CD4-positive, alpha-beta T cell treated with Interleukin-12 subunit alpha and Interleukin-12 subunit beta, for 1 hour (primary cell): ENCODE data around the gene BAK1.

Experiments
- DNase-seq: peaks from one replicate; pipeline ENCODE4 v3.0.0-alpha.2; 2020

The BAK1 gene

DNA sequence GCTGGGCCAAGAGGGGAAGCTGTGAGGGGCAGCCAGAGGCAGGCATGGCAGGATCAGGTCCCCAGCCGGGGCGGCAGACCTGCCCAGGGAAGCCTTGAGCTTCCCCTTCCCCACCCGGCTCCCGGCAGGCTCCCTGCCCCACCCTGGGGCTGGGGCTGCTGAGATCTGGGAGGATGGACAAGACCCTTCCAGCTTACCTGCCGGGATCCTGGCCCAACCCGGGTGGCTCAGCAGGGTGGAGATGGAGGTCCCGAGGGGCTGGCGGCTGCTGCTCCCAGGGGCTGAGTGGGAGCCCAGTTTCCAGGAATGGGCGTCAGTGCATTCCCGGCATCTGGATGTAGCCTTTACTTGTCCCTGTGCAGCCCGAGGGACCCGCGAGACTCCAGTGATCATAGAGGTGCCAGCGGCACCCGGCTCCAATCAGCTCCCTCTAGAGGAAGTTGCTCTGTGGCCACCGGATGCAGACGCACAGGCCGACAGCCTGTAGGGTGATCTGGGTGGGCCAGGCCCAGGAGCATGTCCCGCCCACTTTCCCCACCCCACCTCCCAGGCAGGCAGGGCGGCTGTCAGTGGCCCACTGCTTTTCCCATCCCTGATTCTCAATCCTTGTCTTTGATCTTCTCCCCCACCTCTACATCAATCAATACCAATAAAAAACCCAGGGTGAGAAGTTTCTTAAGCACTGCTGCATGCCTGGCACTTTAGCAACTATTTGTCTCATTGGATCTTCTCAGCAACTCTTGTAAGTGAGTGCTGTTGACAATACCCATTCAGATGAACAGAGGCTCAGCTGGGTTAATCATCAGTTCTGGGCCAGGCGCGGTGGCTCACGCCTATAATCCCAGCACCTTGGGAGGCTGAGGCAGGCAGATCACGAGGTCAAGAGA is at the start of gene BAK1:
Gene BAK1, minus strand, starts transcription at position 449 of the 887 bp plus-strand sequence. CDS start 2,672 bp downstream, outside the sequence.
- peak; percentile 86 for DNase-seq

DNA sequence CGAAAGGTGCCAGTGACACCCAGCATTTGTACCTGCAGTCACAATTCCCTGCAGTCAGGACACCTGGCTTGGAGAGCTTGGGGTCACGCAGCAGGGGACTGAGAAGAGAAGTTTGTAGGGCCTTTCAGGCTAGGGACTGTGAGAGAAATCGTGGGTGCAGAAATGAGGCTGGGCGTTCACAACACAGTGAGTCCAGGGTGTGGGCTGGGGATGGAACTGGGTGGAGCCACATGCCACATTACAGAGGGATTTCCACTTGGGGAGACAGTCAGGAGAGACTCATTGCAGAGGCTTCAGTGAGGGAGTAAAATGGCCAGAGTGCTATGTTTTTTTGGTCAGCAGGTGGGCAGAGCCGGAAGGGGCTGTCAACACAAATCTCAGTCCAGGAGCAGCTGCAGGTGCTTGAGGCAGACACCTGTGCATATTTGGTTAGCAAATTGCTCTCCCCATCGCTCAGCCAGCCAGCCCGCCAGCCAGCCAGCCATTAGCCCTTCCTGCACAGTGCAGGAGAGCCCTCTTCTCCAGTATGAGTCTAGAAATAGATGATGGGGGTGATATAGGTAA is 48.4 kb upstream of the BAK1 start:
- DNase-seq, result no peak

- DNase-seq, result no peak
Measured at GRCh38 chr6:33627876-33628275, 47.8 kb upstream of the BAK1 start.

GRCh38 chr6:33624856-33625255 is 44.8 kb upstream of the BAK1 start:
- no peak for DNase-seq

- DNase-seq, result no peak
Measured at GRCh38 chr6:33623895-33624381, 43.9 kb upstream of the BAK1 start.

DNA sequence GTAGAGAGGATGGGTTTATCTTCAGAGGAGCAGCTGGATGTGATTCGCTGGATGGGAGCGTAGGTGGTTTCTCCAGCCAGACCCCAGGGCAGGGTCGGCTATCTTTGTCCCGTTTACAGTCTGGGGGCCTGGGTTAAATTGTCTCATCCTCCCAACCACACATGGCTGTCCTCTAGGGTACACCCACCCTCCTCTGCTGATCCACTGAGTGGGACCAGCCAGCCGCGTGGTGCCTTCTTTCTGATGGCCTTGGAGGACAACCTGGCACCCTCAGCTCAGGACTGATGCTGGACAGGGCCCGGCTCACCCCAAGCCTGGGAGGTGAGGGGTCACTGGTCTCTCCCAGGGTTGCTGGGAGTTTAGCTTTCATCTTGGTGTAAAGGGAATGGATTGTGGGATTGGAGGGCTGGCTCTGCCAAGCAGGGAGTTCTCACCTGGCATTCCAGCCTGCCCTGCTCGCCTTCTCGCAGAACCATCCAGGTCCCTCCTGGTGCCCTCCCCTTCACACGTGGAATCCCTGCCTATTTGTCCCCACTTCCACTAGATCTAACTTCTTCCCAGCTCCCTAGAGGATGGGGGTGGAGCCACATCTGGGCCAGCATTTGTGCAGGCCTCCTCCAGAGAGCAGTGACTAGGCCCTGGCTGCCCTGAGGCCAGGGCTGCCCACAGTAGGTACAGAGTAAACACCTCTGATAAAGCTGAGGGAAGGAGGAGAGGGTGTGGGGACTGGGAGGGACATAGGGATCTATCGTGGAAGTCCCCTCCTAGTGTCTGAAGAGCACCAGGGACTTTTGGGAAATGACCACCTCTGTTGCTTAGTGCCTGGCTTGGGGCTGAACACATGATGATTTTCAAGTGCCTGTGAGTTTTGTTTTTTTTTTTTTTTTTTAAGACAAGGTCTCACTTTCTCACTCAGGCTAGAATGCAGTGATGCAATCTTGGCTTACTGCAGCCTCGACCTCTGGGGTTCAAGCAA is 42.7 kb upstream of the BAK1 start:
- DNase-seq, result no peak

DNA sequence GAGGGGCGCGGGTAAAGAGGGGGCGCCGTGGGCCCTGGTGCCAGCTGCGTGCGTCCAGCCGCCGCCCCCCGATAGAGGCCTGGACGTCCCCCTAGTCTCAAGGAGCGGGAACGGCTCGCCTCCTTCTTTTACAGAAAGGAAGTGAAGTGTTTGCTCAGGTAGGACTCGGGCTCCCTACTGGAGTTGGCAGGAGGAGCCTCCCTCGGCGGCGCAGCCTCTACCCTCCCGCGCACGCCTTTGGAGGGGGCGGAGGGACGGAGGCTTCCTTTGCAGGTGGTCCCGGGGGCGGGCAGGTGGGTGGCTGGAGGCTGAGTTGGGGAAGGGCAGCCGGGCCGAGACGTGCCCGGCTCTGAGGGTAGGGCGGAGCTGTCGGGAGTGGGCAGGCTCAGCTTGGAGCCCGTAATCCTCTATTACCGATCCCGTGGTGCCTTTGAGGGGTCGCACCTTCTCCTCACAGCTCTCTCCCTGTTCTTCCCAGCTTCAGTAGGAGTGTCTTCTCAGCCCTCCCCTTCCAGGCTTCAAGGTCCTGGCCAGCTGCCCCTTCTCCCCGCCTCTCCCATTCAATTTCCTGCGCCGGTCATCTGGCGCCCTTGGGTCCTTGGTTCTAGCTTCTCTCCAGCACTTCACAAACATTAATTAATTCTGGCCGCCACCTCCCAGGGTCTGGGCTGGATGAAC is 41.8 kb upstream of the BAK1 start:
- DNase-seq, result peak; percentile 33

DNA sequence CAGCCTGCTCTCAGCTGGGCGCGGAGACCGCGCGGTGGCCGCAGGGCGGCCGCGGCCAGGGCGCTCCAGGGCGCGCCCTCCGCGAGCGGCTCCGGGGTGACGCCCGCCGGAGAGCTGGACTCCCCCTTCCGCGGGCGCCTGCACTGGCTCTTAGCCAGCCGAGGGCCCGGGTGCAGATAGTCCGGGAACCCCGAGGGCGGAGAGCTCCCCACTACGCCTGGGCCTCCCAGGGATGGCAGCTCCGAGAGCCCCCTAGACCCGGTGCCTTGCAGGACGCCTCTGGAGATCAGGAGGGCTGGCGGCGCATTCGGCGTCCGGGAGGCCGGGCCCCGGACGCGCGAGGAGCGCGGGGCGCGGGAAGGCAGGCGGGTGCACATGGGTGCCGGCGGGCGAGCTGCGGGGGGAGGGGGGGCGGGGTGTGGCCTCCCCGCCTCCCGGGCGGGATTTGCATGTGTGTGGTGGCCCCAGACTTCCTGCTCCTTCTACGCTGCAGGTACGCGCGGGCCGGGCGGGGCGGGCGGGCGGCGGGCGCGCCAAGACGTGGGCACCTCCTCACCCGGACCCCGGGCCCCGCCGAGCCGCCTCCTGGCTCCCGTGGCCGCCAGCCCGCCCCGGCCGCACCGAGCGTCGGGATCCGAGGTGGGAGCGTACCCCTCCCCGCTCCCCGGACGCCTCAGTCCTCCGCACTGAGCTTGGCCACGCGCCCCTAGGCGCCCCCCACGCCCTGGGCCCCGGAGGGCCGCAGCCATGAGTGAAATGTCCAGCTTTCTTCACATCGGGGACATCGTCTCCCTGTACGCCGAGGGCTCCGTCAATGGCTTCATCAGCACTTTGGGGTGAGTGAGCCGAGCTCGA is 41.0 kb upstream of the BAK1 start, which contains the start of gene ITPR3:
Gene ITPR3, plus strand, starts transcription at position 467 of the 855 bp plus-strand sequence. Its CDS starts 281 bp downstream, at position 748.
- DNase-seq, result peak; percentile 81

- peak; percentile 31 for DNase-seq
Measured at GRCh38 chr6:33620158-33620855, 40.2 kb upstream of the BAK1 start.

DNA sequence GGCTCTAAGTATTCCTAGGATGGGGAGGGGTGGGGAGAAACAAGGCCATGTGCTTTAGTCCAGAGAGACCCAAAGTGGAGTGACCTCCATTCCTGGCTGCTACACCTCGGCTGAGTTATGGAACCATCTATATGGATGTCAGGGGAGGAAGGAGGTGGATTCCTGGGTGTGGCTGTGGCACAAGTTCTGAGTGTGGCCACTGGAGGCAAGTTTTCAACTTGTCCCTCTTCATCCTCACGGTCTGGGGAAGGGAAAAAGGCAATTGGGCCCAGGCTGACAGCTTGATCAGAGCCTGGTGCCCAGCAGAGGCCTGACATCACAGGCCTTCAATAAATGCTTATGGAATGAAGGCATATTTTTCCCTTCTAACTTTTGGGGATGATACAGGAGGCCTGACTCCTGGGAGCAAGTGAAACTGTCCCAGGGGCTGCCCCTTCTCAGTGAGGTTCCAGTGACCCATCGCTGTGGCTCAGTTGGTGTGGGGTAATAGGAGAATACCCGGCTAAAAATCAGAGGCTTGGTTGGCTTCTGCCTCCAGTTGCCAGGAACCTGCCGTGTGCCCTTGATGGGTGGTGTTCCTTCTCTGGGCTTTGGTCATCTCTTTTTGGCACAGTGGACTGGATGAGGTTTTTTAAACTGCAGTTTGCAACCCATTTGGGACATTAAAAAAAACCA is 39.2 kb upstream of the BAK1 start:
- DNase-seq, result no peak

DNA sequence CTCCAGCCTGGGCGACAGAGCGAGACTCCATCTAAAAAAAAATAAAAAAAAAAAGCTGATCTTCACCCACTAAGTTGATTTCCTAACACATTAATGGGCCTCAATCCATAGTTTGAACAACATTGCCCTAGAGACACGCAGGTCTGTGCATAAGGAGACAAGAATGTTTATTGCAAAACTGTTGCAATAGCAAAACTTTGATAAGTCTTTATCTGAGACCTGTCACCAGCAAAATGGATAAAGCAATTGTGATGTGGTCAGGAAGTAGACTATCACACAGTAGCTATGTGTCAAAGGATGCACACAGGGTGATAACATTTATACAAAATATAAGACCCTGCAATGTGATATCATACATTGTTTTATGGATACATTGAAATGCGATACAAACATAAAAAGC is 36.8 kb upstream of the BAK1 start:
- no peak for DNase-seq

DNA sequence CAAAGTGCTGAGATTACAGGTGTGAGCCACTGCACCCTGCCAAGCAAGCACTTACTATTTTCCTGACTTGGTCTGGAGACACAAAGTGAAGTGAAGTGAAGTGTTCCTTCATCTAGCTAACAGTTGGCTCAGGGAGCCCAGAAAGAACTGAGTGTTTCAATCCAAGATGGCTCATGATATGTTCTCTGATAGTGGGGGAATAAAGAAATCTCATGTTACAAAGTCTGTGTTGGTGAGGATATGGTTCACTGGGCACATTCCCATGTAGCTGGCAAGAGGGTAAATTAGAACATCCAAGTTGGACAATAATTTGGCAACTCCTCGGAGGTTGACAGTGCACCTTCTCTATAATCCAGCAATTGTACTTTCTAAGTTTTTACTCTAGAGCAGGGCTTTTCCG is 36.0 kb upstream of the BAK1 start:
- no peak for DNase-seq

GRCh38 chr6:33613795-33614168 is 33.7 kb upstream of the BAK1 start:
- no peak for DNase-seq

GRCh38 chr6:33613146-33613794 is 33.2 kb upstream of the BAK1 start:
- no peak for DNase-seq

- DNase-seq, result no peak
Measured at GRCh38 chr6:33610779-33611732, 31.0 kb upstream of the BAK1 start.

- no peak for DNase-seq
Measured at GRCh38 chr6:33610067-33610466, 30.0 kb upstream of the BAK1 start.

DNA sequence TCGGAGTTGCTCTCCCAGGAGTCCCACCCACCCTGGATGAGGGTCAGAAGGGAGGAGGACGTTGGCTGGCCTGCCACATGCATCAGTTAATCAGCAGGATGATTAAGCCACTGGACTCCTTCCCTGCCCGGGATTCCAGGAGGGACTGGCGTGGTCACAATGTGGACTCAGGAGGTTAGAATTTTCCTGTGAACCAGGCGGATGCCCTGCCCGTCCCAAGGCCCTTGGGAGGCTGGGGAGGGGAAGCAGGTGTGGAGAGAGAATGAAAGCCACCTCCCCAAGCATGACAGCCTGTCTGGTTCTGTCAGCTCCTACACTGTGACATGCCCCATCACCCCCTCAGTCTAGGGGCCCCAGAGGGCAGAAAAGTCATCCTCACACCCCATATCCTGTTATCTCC is 29.5 kb upstream of the BAK1 start:
- DNase-seq, result no peak

- DNase-seq, result no peak
Measured at GRCh38 chr6:33609019-33609418, 28.9 kb upstream of the BAK1 start.
